Renal cortex interstitium (tissue), 11 donors: Measurements from ENCODE around the gene RNPEPL1. TPM values are rescaled to one million over a fixed set of nuclear protein-coding genes. Genes with fewer than 3 reads are reported as not detected.

Experiments used
- DNase-seq, 11 donors: peaks; one replicate each; pipeline ENCODE4 v3.0.0-alpha.2; 2013; ENCODE audit warnings: low read depth in 9 of 11, low spot score in 4 of 11; ENCODE audit errors: extremely low read depth in 1 of 11
- polyA plus RNA-seq, 3 donors: library from polyadenylated mRNA; unstranded; fragments of 120-200 nt; gene quantifications; one replicate each; pipeline ENCODE4 v1.2.1, GENCODE V29; 2013; ENCODE audit not compliant: insufficient read length in 3 of 3

RNPEPL1 gene
- polyA plus RNA-seq, 3 donors: 24.1 to 34.2 (median 31.1) TPM

DNA sequence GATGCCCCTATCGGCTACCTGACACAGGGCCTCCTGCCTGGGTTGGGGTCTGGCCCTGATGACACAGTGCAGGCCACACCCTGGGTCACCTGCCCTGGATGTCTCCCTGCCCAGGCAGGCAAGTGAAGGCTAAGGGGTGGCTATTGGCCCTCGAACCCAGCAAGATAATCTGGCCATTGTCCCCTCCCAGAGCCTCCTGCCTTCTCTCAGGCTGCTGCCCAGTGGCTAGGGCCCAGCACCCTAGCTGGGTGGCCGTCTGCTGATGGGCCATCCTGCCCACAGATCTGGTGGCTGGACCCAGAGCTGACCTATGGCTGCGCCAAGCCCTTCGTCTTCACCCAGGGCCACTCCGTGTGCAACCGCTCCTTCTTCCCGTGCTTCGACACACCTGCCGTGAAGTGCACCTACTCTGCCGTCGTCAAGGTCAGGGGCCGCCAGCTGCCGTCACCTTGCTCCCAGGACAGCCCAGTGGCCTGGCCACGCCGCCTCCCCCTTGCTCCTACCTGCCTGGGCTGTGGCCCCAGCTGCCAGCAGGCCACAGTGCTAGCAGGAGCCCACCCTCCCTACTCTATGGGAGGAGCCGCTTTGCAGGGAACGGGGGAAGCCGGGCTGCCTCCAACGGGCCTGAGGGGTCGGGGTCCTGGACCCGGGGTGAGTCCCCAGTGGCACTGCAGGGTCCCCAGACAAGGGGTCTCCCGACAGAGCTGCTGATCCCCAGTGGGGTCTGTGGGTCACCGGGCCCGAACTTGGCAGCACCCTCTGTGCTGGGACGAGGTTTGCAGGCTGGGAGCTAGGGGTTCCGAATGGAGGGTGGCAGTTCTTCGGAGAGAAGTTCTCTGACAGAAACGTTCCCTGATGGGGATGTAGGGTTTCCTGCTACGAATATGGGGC lies 4.1 kb downstream of the RNPEPL1 start:
- DNase-seq: no peak

DNA sequence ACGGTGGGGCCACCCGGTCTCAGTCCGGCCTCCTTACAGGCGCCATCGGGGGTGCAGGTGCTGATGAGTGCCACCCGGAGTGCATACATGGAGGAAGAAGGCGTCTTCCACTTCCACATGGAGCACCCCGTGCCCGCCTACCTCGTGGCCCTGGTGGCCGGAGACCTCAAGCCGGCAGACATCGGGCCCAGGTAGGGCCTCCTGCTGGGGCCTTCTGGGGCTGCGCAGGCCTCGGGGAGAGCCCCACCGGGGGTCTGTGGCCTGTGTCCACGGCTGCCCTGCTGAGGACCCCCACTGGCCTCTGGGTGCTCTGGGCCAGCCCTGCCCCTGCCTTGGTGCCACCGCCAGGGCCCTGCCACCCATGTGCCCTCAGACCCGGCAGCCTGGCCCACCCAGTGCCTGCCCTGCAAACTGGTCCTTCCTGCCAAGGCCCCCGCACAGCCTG lies 4.8 kb downstream of the RNPEPL1 start:
- DNase-seq: no peak

DNA sequence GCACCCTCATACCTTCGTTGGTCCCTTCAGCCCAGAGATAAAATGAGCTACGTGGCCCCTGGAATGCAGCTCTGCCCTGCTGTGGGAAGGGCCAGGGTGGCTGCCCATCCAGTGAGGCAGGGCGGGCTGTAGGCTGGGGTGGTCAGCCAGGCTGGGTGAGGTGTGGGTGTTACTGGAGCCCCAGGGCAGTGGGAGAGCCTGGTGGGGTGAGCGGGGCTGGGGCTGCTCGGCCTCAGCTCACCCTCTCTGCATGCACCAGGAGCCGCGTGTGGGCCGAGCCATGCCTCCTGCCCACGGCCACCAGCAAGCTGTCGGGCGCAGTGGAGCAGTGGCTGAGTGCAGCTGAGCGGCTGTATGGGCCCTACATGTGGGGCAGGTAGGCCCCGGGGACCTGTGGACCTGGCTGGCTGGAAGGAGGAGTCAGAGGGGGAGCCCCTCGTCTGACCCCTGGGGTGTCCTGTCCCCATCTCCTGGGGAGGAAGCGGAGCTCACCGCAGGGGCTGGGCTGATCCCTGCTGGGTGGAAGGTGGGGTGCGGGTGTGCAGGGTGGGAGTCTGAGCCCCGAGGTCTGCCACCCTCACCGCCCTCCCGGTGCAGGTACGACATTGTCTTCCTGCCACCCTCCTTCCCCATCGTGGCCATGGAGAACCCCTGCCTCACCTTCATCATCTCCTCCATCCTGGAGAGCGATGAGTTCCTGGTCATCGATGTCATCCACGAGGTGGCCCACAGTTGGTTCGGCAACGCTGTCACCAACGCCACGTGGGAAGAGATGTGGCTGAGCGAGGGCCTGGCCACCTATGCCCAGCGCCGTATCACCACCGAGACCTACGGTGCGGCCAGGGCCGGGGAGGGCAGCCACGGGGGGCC lies 5.5 kb downstream of the RNPEPL1 start:
- DNase-seq: no peak

DNA sequence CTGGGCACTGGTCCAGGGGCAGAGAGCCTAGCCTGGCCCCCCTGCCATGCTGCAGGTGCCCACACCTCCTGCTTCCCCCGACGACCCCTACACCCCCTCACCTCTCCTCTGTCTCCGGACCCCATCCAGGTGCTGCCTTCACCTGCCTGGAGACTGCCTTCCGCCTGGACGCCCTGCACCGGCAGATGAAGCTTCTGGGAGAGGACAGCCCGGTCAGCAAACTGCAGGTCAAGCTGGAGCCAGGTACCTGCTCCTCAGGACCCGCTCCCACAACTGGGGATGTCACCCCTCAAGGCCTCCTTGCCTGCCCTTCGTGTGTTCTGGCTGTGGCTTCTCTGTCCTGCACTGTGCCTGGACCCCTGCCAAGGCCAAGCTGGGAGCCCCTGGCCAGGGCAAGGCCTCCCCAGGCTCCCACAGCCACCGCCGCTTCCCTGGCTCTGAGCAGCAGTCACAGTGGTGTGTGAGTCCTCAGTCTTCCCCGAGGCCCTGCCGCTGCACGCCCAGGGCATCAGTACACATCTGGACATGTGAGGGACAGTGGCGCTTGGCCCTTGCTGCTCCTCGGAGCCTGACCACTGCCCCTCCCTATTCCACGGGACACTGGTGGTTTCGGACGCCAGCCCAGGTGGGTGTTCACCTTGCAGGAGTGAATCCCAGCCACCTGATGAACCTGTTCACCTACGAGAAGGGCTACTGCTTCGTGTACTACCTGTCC lies 6.3 kb downstream of the RNPEPL1 start:
- DNase-seq: no peak

DNA sequence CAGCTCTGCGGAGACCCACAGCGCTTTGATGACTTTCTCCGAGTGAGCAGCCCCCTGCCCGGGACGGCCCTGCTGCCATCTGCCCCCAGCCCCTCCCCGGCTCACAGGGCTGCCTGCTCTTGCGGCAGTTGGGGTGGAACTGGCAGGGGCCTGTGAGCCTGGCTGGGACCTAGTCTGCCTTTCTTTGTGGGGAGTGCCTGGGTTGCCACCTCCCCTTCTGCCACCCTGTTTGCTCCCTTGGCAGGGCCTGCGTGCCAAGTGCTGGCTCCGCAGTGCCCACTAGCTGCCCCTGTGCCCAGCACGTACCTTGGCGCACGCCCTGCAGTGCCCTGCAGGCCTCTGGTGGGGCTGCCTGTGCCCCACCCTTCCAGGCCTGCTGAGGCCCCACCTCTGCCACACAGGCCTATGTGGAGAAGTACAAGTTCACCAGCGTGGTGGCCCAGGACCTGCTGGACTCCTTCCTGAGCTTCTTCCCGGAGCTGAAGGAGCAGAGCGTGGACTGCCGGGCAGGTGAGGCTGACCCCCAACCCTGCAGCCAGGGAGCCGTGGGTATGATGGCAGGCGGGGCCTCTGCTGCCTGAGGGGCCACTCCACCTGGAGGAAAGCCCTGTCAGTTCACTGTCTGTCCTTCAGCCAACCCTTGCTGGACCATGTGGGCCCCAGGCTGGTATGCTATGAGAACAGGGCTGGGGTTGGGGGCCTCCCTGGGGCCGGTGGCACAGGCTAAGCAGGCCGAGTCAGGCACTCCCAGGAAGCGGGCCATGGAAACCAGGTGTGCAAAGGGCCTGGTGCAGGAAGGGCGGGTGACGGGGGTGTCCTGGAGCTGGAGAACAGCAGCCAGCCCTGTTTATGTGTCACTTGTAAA lies 7.0 kb downstream of the RNPEPL1 start:
- no peak for DNase-seq

DNA sequence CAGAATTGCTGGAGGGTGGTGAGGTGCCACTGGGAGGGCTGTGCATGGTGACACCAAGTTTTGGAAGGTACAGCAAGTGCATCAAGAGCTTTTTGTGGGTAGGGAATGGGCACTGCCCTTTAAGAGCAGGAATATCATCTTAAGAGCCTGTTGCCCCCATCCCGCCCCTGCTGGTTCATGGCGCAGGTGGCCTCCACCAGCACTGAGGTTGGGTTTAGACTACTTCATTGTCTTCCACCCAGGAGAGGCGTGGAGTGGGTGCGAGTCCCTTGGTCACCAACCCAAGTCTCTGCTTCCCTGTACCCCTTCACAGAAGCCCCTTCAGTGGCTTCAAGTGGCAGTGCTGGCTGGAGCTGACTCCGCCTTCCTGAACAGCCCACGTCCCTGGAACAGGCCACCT lies 7.8 kb downstream of the RNPEPL1 start:
- DNase-seq: no peak

DNA sequence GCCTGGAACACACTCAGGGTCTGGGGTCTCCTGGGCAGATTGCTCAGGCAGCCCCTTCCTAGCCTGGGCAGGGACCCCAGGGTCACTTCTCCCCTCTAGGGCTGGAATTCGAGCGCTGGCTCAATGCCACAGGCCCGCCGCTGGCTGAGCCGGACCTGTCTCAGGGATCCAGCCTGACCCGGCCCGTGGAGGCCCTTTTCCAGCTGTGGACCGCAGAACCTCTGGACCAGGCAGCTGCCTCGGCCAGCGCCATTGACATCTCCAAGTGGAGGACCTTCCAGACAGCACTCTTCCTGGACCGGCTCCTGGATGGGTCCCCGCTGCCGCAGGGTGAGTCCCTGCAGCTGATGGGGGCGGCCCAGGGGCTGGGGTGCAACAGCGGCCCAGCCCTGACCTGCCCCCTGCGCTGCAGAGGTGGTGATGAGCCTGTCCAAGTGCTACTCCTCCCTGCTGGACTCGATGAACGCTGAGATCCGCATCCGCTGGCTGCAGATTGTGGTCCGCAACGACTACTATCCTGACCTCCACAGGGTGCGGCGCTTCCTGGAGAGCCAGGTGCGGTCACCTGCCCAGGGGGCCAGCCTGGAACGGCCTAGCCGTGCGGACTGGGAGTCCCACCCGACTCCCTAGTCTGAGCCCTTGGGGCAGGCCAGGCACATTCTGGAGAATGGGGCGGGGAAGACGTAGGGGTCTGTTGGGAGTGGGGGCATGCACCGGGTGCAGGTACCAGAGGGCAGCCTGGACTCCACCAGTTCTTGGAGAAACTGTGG lies 8.3 kb downstream of the RNPEPL1 start:
- no peak for DNase-seq

DNA sequence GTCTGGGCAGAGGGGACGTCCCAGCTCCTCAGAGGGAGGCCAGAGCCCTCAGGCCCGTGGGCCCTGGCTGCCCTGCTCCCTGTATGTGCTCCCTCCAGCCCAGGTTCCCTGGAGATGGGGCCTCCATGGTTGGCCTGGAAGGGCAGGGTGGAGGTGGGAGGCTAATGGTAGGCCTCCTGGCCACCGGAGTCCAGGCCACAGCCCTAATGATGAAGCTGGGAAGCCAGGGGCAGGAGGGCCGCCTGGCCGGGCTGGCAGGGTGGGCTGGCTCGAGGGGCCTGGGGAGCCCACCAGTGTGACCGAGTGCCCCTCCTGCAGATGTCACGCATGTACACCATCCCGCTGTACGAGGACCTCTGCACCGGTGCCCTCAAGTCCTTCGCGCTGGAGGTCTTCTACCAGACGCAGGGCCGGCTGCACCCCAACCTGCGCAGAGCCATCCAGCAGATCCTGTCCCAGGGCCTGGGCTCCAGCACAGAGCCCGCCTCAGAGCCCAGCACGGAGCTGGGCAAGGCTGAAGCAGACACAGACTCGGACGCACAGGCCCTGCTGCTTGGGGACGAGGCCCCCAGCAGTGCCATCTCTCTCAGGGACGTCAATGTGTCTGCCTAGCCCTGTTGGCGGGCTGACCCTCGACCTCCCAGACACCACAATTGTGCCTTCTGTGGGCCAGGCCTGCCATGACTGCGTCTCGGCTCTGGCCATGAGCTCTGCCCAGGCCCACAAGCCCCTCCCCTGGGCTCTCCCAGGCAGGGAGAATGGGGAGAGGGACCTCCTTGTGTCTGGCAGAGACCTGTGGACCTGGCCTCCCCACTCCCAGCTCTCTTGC lies 9.2 kb downstream of the RNPEPL1 start:
- no peak for DNase-seq

DNA sequence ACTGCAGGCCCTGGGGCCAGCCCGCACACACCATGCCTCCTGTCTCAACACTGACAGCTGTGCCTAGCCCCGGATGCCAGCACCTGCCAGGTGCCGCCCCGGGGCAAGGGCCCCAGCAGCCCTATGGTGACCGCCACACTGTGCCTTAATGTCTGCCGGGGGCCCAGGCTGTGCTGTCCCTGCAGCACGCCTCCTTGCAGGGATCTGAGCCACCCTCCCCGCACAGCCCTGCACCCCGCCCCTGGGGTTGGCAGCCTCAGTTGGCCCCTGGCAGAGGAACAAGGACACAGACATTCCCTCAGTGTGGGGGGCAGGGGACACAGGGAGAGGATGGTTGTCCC lies 9.8 kb downstream of the RNPEPL1 start:
- no peak for DNase-seq

DNA sequence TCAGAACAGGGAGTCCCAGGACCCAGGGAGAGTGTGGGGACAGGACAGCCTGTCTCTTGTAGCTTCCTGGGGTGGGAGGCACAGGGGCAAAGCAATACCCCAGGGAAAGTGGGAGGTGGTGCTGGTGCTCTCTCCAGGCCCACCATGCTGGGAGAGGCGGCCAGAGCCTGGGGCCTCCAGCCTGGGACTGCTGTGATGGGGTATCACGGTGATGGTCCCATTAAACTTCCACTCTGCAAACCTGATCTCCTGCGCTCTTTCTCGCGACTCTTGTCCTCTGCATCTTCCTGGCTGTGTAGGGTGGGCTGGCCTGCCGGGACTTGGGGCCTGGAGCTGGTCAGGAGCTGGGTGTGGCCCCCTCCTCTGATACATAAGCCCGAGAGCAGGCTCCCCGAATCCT lies 10.2 kb downstream of the RNPEPL1 start:
- no peak for DNase-seq

DNA sequence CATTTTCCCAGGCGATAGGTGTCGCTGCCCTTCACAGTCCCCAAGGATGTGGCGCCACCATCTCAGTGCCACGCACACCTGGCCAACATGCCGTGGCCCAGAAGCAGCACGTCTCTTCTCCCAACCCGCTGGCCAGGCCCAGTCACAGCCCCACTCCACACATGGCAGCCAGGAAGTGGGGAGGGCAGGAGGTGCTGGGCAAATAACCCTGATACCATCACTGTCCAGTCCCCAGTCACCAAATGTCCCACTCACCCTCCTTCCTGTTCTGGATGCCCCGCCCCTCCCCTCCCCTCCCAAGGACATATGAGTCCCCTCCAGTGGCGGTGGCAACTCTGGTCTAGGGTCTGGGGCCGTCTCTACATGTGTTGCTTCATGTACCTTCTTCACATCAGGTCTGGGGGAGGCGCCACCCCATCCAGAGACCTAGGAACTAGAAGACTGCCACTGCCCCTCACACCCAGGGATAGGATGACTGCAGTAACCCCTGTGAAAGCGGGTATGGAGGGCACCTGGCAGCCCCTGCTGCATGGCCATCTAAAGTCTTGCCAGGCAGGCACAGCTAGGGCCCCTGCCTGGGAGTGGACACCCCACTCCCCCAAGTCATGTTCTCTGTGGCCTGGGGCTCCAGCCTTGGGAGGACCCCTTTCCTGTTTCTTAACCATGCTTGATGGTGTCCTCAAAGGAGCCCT lies 10.9 kb downstream of the RNPEPL1 start:
- DNase-seq: no peak

DNA sequence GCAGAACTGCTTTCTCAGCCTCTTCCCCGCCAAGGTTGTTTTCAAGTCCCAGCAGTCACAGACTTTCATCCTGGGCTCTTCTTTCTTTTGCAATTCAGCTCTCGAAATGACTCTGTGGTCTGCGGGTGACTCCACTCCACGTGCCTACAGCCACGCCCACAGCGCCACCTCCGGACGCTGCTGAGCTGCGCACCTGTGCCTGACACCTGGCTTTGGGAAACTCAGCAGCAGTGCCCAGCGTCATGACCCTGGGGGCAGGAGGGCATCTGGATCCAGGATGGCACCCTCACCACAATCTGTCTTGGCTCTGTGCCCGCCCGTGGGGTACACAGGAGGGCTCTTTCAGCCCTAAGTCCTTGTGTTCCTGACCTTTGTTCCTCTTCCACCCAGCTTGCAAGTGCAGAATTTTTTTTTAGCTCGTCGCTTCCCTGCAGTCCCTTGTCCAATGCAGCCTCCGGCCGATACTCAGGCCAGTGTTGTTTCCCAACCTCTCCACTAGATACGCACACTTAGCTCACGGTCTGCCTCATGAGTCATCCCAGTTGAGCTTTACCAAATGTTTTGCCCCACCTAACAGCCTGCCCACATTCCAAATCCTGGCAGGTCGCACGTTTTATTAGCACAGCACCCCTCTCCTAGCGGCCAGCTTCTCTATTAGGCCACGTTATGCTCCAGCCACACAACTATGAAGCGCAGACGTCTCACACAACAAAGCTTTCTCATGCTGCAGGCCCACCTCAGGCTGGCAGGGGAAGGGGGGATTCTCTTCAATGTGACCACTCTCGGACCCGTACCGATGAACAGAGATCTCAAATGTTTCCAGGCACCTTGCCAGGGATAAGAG lies 11.7 kb downstream of the RNPEPL1 start:
- DNase-seq: no peak

DNA sequence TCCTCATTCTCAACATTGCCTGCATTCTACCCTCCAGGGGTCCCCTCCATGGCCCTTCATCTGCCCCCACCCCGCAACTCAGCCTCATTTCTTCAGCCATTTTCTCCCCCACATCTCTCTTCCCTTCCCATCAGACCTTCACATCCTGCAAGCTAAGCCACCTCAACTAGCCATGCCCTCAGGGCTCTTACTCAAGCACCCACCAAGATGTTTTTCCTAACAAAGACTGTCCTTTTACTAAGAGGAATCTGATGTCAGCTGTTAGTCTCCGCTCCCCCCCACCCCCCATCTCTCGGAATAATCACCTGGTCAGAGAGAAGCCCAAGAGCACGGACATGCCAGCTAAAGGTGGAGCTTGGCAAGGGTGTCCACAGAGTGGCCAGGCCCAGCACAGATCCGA lies 13.5 kb downstream of the RNPEPL1 start:
- no peak for DNase-seq

DNA sequence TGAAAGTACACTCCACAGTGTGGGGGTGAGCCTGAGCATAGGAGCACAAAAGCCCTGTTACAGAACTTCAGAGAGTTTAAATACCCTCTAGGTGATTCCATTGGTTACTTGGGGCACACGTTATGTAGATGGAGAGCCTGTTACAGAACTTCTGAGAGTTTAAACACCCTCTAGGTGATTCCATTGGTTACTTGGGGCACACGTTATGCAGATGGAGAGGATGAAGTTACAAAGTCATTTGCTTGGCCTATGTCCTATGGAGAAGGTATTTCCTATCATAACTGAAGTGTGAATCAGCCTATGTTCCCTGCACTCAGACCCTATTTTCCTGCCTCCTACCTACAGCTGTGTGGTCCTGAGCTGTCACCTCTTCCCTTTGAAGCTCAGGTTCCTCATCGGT lies 14.5 kb downstream of the RNPEPL1 start:
- DNase-seq: no peak

DNA sequence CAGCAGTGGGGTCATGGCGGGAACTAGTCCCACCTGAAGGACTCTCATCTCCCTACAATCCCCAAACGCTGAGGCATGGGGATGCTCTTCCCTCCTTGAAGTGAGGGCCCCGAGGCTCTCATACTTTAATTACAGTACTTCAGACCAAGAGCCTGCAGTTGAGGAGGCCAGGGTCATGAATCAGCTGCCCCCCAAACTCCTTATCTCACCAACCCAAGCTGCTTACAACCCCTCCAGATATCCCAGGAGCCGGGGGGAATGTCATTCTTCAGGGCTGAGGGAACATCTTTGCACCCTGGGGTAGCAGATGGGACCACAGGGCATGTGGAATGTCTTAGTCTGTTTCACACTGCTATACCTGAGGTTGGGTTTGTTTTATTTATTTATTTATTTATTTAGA lies 15.5 kb downstream of the RNPEPL1 start:
- no peak for DNase-seq
